ENCODE data around the gene DRAM1.

DRAM1 gene

DNA sequence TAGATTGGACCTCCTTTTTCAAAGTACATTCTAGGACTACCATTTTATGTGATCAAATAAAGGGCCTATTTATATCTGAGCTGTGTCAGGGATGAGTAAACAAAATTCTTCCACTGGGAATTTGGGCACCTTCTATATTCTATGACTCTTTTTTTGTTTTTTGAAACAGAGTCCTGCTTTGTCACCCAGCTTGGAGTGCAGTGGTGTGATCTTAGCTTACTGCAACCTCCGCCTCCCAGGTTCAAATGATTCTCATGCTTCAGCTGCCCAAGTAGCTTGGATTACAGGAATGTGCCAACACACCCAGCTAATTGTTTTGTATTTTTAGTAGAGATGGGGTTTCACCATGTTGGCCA, 64.8 kb downstream of the DRAM1 start:
- DNase-seq, result no peak

- DNase-seq, result no peak
Measured at GRCh38 chr12:101945369-101946232, 68.2 kb downstream of the DRAM1 start.

GRCh38 chr12:101946233-101946611, 68.8 kb downstream of the DRAM1 start:
- no peak for DNase-seq

- no peak for DNase-seq
Measured at GRCh38 chr12:101947316-101947715, 69.9 kb downstream of the DRAM1 start.

- no peak for DNase-seq
Measured at GRCh38 chr12:101948365-101948764, 71.0 kb downstream of the DRAM1 start.

DNA sequence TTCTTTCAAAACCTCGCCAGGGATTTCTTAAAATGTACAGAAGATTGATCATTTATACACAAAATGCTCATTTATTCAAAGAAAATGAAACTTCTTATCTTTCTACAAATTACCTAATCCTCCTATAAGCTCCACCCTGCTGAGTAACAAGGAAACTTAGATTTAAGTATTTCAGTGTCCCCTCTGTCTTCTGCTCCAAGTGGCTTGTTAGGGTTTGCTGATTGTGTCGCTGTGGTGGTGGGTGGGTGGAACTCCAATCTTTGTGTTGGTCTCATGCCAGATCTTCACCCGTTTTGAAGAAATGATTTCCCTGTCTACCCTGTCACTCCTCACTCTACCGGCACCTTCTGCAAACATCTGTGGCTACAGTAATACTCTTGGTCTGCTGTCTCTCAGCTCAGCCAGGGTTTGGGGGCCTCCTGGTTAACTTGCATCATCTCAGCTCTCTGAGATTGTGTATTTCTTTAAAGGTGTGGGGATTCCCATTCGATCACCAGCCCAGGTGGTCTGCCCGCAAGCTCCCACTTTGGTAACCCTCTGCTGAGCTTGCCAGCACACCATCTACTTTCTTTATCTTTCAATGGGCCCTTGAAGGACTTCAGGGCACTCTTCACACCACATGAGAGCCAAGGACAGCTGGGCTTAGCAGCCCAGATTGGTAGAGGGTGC, 73.8 kb downstream of the DRAM1 start:
- DNase-seq, result no peak

DNA sequence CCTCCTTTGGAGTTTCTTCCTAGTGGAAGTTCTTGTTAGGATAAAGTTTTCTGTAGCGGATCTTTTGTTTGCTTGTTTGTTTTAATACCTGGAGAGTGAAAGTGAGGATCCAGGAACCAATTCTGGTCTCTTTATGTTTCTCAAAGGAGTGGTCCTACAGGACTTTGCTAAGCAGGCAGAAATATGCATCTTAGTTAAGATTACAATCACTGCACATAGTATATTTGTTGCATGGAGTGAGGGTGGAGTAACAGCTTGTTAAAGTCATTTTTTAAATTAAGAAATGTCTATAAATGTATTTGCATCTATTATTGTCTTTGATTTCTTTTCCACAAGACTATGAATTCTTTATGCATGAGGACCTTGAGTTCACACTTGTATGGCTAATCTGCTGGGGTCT, 76.7 kb downstream of the DRAM1 start:
- no peak for DNase-seq

- no peak for DNase-seq
Measured at GRCh38 chr12:101954676-101955075, 77.3 kb downstream of the DRAM1 start.

DNA sequence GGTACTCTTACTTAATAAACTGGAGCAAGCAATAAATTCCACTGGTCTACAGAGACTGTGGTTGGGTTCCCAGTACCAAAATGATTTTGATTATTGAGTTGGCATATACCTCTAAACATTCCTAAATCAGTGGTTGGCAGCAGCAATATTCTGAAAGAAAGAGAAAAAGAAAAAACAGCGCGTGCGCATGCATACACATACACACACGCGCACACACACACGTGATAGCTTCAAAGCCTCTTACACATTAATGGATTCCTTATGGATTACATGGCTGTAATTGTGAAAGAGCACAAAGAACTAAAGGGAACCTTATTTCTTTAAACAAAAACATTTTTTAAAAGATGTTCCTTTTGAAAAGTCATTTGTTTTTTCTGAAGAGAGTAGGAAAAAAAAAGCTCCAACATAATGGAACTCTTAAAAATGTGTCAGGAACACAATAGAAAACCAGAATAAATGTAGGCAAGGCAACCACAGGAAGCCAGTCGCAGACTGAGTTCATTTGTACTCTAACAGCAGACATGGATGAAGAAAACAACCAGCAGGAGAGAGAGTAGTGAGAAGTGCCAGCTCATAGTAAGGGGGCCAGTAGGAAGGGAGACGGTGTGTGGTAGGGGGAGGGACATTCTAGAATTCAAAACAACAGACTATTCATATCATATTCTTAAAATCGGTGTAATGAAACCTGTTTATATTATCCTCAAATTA, 80.0 kb downstream of the DRAM1 start:
- DNase-seq, result no peak

DNA sequence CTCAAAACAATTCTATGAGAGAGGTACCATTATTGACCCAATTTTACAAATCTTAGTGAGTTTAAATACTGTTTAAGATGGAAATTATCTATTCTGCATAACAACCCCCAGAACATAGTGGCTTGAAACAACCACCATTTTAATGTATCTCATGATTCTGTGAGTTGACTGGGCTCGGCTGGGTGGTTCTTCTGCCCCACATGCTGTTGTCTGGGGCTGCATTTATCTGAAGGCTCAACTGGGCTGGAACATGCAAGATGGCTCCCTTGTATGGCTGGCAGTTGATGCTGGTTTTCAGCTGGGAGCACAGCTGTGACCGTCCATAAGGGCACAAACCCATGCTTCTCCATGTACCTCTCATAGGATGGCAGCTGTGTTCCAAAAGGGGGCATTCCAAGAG, 82.2 kb downstream of the DRAM1 start:
- no peak for DNase-seq

- DNase-seq, result no peak
Measured at GRCh38 chr12:101962486-101962885, 85.1 kb downstream of the DRAM1 start.

DNA sequence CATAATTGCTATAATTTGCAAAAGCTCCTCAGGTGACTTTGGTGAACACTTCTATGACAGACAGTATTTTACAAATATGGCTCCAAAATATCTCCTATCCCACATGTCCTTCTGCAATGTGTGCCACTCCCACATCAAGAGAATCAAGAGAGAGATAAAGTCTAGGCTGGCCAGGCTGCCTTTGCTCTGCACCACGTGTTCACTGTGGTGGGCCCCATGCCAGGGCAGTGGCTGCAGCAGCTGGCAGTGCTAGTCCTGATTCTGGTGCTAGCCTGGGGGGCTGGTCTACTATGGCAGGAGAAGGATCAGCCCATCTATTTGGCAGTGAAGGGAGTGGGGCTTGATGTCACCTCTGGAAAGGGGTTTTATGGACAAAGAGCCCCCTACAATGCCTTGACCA, 86.3 kb downstream of the DRAM1 start:
- DNase-seq, result no peak

DNA sequence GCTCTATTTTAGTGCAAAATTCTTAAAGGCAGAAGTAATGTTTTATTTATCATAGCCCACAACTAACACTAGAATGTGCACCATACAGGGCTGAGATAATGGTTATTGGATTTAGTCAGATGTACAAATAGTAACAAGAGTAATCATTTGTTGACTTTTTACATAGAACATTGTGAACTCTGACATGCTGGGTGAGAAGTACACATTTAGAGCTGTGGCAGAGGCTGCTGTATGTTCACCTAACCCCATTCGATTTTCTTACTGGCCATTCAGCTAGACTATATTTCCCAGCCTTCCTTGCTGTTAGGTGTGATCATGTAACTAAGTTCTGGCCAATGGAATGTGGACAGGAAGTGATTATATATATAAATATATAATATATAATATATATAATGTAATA, 89.1 kb downstream of the DRAM1 start:
- DNase-seq, result no peak

DNA sequence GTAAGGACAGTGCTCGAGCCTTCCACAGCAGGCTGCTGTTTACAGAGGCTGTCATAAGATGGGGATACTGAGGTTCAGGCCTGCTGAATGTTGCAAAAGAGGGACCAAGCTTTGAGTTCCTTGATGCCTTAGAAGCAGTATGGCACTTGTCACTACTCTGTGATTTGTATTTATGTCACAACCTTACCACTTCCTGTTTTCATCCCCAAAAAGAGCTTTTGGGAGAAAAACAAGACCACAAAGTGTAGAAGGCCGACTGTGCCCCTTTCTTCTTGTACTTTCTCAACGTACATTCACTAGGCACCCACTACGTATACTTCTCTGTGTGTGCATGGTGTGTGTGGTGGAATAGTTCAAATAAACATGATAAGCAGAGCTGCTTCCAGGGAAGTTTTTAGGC, 90.1 kb downstream of the DRAM1 start:
- no peak for DNase-seq

- DNase-seq, result no peak
Measured at GRCh38 chr12:101968770-101969169, 91.4 kb downstream of the DRAM1 start.
